Natural killer cell (primary cell): ENCODE results near the gene PGAP6. TPM values are rescaled to one million over a fixed set of nuclear protein-coding genes. Genes with fewer than 3 reads are reported as not detected.

Experiments used
- ATAC-seq, 3 donors: fragments of 150-1000 bp in 2 of 3; fragments of 200-7000 bp in 1 of 3; cut with Tn5 transposase; 1 replicate in 1 of 3; 2 replicates in 2 of 3; pipeline ENCODE4 v1.10.0; 2021; ENCODE audit warnings: mild to moderate bottlenecking in 2 of 3, moderate library complexity in 2 of 3
- DNase-seq, 2 donors: peaks; one replicate each; pipeline versions ENCODE4 v3.0.0 to v3.0.0-alpha.2; 2013 to 2021; ENCODE audit warnings: mixed read lengths in 1 of 2
- H3K27ac ChIP-seq: one replicate; pipeline ENCODE4 v1.5.1; 2013; ENCODE audit warnings: mild to moderate bottlenecking, low read length
- H3K27me3 ChIP-seq: one replicate; pipeline ENCODE4 v1.6.1; 2013; ENCODE audit warnings: low read length; ENCODE audit not compliant: control insufficient read depth, insufficient read depth
- H3K36me3 ChIP-seq: one replicate; pipeline ENCODE4 v1.6.1; 2013; ENCODE audit warnings: low read length; ENCODE audit not compliant: control insufficient read depth, insufficient read depth
- H3K4me1 ChIP-seq: one replicate; pipeline ENCODE4 v1.6.1; 2013; ENCODE audit warnings: low read length; ENCODE audit not compliant: control insufficient read depth, insufficient read depth
- H3K4me3 ChIP-seq: one replicate; pipeline ENCODE4 v1.5.1; 2013; ENCODE audit warnings: low read length
- H3K9me3 ChIP-seq: one replicate; pipeline ENCODE4 v1.6.1; 2013; ENCODE audit warnings: low read length; ENCODE audit not compliant: control insufficient read depth, insufficient read depth
- H3K27ac Mint-ChIP-seq, 2 donors: one replicate each; pipeline ENCODE4 v1.8.0; 2022; ENCODE audit warnings: mild to moderate bottlenecking in 2 of 2, mixed read lengths in 2 of 2, moderate library complexity in 1 of 2
- H3K27me3 Mint-ChIP-seq, 2 donors: one replicate each; pipeline ENCODE4 v1.8.0; 2022; ENCODE audit warnings: low read depth in 2 of 2, mixed read lengths in 2 of 2
- H3K36me3 Mint-ChIP-seq: one replicate; pipeline ENCODE4 v1.8.0; 2022; ENCODE audit warnings: mixed read lengths
- H3K4me1 Mint-ChIP-seq, 2 donors: one replicate each; pipeline ENCODE4 v1.8.0; 2022; ENCODE audit warnings: mixed read lengths in 2 of 2
- H3K4me3 Mint-ChIP-seq: one replicate; pipeline ENCODE4 v1.8.0; 2022; ENCODE audit warnings: mild to moderate bottlenecking, moderate library complexity, mixed read lengths
- H3K9me3 Mint-ChIP-seq, 2 donors: one replicate each; pipeline ENCODE4 v1.8.0; 2022; ENCODE audit warnings: mixed read lengths in 2 of 2
- WGBS: methylation state at CpG from one replicate; pipeline ENCODE4 v1.1.7; 2013; ENCODE audit warnings: missing lambda C conversion rate; ENCODE audit not compliant: insufficient coverage; 5-methylcytosine and 5-hydroxymethylcytosine counted together
- intact Hi-C: fragments of 100-400 bp; cut with micrococcal nuclease; formaldehyde crosslinking; loops from one replicate; pipeline ENCODE4 v1.14.2; 2022
- total RNA-seq, 4 donors: library from RNA; stranded (reverse); fragments of 120-200 nt in 1 of 4; gene quantifications; one replicate each; pipeline versions ENCODE4 v1.2.3 to v1.2.4, GENCODE V29; 2013 to 2022
- TF ChIP-seq, protein P1 (sequence below): fragments of 200-600 bp; IDR thresholded peaks from one replicate; pipeline ENCODE4 v1.8.0; 2022; ENCODE audit warnings: antibody characterized with exemption

PGAP6 gene
- total RNA-seq, 3 donors from 2014 or later (not counting 1 experiment from before 2014, with no cell fraction given): 48.0 to 66.7 (median 54.2) TPM

DNA sequence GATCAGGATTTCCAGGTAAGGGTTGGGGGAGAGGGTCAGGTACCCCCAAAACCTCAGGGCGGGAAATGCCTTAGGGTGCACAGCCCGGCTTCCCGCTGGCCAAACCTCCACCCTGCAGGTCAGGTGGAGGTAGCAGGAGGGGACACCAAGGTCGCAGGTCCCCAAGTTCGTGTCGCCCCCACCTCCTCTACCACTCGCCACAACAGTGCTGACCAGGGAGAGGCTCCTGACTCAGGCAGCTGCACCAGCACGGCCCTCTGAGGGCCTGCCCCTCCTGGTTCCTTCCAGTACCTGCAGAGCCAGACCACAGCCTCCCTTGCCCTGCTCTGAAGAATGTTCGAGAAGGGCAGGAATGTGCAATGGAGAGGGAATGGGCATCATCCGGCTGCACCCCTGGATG, 15.3 kb downstream of the PGAP6 start:
- no peaks in the 10 kb centered on the region for H3K9me3 Mint-ChIP-seq
- H3K36me3 Mint-ChIP-seq: no peaks in the 10 kb centered on the region
- DNase-seq (no peak), ATAC-seq (no peak)
- H3K27ac Mint-ChIP-seq: no peak overlapping the region
- intact Hi-C loops: no loop called here
- peaks cover 19% of the 10 kb centered on the region for H3K36me3 ChIP-seq
- no peak overlapping the region for H3K27ac ChIP-seq
- peaks cover 5 to 24% of the 10 kb centered on the region in 2 donors for H3K4me1 Mint-ChIP-seq
- TF ChIP-seq, protein P1, sequence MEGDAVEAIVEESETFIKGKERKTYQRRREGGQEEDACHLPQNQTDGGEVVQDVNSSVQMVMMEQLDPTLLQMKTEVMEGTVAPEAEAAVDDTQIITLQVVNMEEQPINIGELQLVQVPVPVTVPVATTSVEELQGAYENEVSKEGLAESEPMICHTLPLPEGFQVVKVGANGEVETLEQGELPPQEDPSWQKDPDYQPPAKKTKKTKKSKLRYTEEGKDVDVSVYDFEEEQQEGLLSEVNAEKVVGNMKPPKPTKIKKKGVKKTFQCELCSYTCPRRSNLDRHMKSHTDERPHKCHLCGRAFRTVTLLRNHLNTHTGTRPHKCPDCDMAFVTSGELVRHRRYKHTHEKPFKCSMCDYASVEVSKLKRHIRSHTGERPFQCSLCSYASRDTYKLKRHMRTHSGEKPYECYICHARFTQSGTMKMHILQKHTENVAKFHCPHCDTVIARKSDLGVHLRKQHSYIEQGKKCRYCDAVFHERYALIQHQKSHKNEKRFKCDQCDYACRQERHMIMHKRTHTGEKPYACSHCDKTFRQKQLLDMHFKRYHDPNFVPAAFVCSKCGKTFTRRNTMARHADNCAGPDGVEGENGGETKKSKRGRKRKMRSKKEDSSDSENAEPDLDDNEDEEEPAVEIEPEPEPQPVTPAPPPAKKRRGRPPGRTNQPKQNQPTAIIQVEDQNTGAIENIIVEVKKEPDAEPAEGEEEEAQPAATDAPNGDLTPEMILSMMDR: no peak
- H3K4me1 ChIP-seq: peaks cover 28% of the 10 kb centered on the region
- no peaks in the 10 kb centered on the region for H3K9me3 ChIP-seq
- no peak overlapping the region for H3K4me3 ChIP-seq
- no peaks in the 10 kb centered on the region for H3K27me3 ChIP-seq
- H3K27me3 Mint-ChIP-seq: no peaks in the 10 kb centered on the region
- H3K4me3 Mint-ChIP-seq: no peak overlapping the region
- 90% methylated on average over 10 of the region's 10 CpGs for WGBS

DNA sequence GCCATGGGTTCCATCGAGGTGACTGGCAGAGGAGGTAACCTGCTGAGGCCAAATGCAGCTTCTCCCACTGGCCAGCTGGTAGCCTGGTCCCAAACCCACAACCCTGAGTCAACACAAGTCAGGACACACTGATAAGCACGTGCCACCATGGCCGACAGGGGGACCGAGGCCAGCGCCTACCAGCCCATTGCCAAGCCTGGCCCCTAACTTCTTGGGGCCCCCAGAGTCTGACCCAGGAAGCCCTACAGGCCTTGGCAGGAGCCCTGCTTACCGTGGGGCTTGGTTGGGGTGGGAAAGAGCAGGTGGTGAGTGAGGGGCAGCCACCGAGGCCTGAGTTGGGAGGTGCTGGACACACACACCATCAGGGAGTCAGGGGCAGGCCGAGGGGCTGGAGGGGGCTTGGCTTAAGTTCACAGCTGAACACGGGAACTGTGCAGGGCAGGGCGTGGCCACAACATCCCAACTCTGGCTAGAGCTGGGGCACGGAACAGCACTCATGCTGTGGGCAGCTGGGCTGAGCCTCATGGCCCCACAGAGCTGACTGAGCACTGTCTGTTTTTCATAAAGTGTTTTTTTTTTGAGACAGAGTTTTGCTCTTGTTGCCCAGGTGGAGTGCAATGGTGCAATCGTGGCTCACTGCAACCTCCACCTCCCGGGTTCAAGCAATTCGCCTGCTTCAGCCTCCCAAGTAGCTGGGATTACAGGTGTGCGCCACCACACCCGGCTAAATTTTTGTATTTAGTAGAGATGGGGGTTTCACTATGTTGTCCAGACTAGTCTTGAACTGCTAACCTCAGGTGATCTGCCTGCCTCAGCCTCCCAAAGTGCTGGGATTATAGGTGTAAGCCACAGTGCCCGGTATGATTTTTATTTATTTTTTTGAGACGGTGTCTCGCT, 16.9 kb downstream of the PGAP6 start:
- no peaks in the 10 kb centered on the region for H3K9me3 ChIP-seq
- TF ChIP-seq, protein P1: no peak
- intact Hi-C loops: no loop called here
- no peak overlapping the region for H3K4me3 ChIP-seq
- H3K36me3 ChIP-seq: peaks cover 19% of the 10 kb centered on the region
- H3K27ac ChIP-seq: no peak overlapping the region
- no peaks in the 10 kb centered on the region for H3K27me3 Mint-ChIP-seq
- no peak for DNase-seq
- WGBS: 73% methylated on average over 19 of the region's 19 CpGs
- H3K36me3 Mint-ChIP-seq: no peaks in the 10 kb centered on the region
- H3K9me3 Mint-ChIP-seq: no peaks in the 10 kb centered on the region
- H3K4me3 Mint-ChIP-seq: no peak overlapping the region
- peaks cover 5 to 12% of the 10 kb centered on the region in 2 donors for H3K4me1 Mint-ChIP-seq
- H3K27me3 ChIP-seq: no peaks in the 10 kb centered on the region
- peaks cover 15% of the 10 kb centered on the region for H3K4me1 ChIP-seq
- H3K27ac Mint-ChIP-seq: no peak overlapping the region
- ATAC-seq: no peak

GRCh38 chr16:363766-364490, 17.9 kb downstream of the PGAP6 start:
- intact Hi-C loops: no loop called here
- Histone ChIP-seq H3K4me3 (no peak overlapping the region), H3K27ac (no peak overlapping the region), H3K36me3 (peaks cover 19% of the 10 kb centered on the region), H3K4me1 (peaks cover 10% of the 10 kb centered on the region), H3K9me3 (no peaks in the 10 kb centered on the region), H3K27me3 (no peaks in the 10 kb centered on the region)
- TF ChIP-seq, protein P1: no peak
- Mint-ChIP-seq H3K4me1 (peaks cover 5 to 7% of the 10 kb centered on the region in 2 donors), H3K9me3 (no peaks in the 10 kb centered on the region), H3K4me3 (no peak overlapping the region), H3K36me3 (no peaks in the 10 kb centered on the region), H3K27me3 (no peaks in the 10 kb centered on the region), H3K27ac (no peak overlapping the region)
- DNase-seq (no peak), ATAC-seq (no peak)
- WGBS: 58% methylated on average over 16 of the region's 24 CpGs
